ENCODE results near the gene KAZN. TPM values are rescaled to one million over a fixed set of nuclear protein-coding genes. Genes with fewer than 3 reads are reported as not detected.

KAZN gene
- polyA plus RNA-seq, 1 experiment, result 5.5 TPM

GRCh38 chr1:14765773-14766172, 167.3 kb downstream of the KAZN start:
- no peak for DNase-seq (ENCODE audit: low read depth)
- no peak for TF ChIP-seq CTCF (IDR thresholded peaks at IDR 0.05; ENCODE audit: insufficient read depth, low read depth, low read length)
- ChIA-PET POLR2A (no interaction called here), CTCF (interaction anchor here (1.1 to 2.6 kb wide), 2 partner anchors 13 to 14 kb away, joined by 3 to 11 read pairs; no protein-coding TSS in a partner anchor)
- Histone ChIP-seq H3K27me3 (ENCODE audit: control insufficient read depth, insufficient read depth, low read length) (no peaks in the 10 kb centered on the region), H3K4me3 (ENCODE audit: low read depth, low read length) (no peak overlapping the region), H3K36me3 (ENCODE audit: control insufficient read depth, insufficient read depth, low read length) (no peaks in the 10 kb centered on the region)

GRCh38 chr1:14767075-14767474, 168.6 kb downstream of the KAZN start:
- POLR2A ChIA-PET, result no interaction called here
- H3K4me3 ChIP-seq (ENCODE audit: low read depth, low read length), result no peak overlapping the region
- H3K36me3 ChIP-seq (ENCODE audit: control insufficient read depth, insufficient read depth, low read length), result no peaks in the 10 kb centered on the region
- DNase-seq (ENCODE audit: low read depth), result no peak
- no peaks in the 10 kb centered on the region for H3K27me3 ChIP-seq (ENCODE audit: control insufficient read depth, insufficient read depth, low read length)
- CTCF ChIA-PET, result interaction anchor here (1.0 to 2.6 kb wide), 3 partner anchors 12 to 30 kb away, joined by 3 to 11 read pairs (median 3); no protein-coding TSS in a partner anchor
- no peak for TF ChIP-seq CTCF (IDR thresholded peaks at IDR 0.05; ENCODE audit: insufficient read depth, low read depth, low read length)

GRCh38 chr1:14768582-14769304, 170.3 kb downstream of the KAZN start:
- no peak for DNase-seq (ENCODE audit: low read depth)
- no peak overlapping the region for H3K4me3 ChIP-seq (ENCODE audit: low read depth, low read length)
- ChIA-PET CTCF (interaction anchor here (0.6 to 0.9 kb wide), 2 partner anchors 22 to 425 kb away, joined by 3 read pairs; no protein-coding TSS in a partner anchor), POLR2A (no interaction called here)
- H3K36me3 ChIP-seq (ENCODE audit: control insufficient read depth, insufficient read depth, low read length), result no peaks in the 10 kb centered on the region
- TF ChIP-seq CTCF (IDR thresholded peaks at IDR 0.05; ENCODE audit: insufficient read depth, low read depth, low read length), result no peak
- no peaks in the 10 kb centered on the region for H3K27me3 ChIP-seq (ENCODE audit: control insufficient read depth, insufficient read depth, low read length)

GRCh38 chr1:14769486-14770274, 171.2 kb downstream of the KAZN start:
- DNase-seq (ENCODE audit: low read depth), result no peak
- Histone ChIP-seq H3K27me3 (ENCODE audit: control insufficient read depth, insufficient read depth, low read length) (no peaks in the 10 kb centered on the region), H3K36me3 (ENCODE audit: control insufficient read depth, insufficient read depth, low read length) (no peaks in the 10 kb centered on the region), H3K4me3 (ENCODE audit: low read depth, low read length) (no peak overlapping the region)
- CTCF ChIA-PET, result interaction anchor here (0.6 kb wide), 1 partner anchor 426 kb away, joined by 3 read pairs; no protein-coding TSS in a partner anchor
- POLR2A ChIA-PET, result no interaction called here
- TF ChIP-seq CTCF (IDR thresholded peaks at IDR 0.05; ENCODE audit: insufficient read depth, low read depth, low read length), result no peak

GRCh38 chr1:14773396-14774025, 175.0 kb downstream of the KAZN start:
- H3K4me3 ChIP-seq (ENCODE audit: low read depth, low read length), result no peak overlapping the region
- H3K36me3 ChIP-seq (ENCODE audit: control insufficient read depth, insufficient read depth, low read length), result no peaks in the 10 kb centered on the region
- DNase-seq (ENCODE audit: low read depth), result no peak
- no peaks in the 10 kb centered on the region for H3K27me3 ChIP-seq (ENCODE audit: control insufficient read depth, insufficient read depth, low read length)
- ChIA-PET POLR2A (no interaction called here), CTCF (no interaction called here)
- no peak for TF ChIP-seq CTCF (IDR thresholded peaks at IDR 0.05; ENCODE audit: insufficient read depth, low read depth, low read length)

All from BJ (cell line).